HepG2 (cell line): ENCODE data around the gene LAMP1. TPM values are rescaled to one million over a fixed set of nuclear protein-coding genes. Genes with fewer than 3 reads are reported as not detected.

Experiments
- ATAC-seq: fragments of 200-7000 bp; cut with Tn5 transposase; 3 replicates; pipeline ENCODE4 v1.9.1; 2020; ENCODE audit warnings: mild to moderate bottlenecking, moderate library complexity
- BruUV-seq: library from RNA; stranded (reverse); fragments of 400-500 nt; replicated peaks from 2 replicates; lab custom pipeline; 2021; lab: Mats Ljungman, UMichigan
- CTCF ChIA-PET: fragments of 300-600 bp; formaldehyde crosslinking; extraction: SDS; loops from one replicate; lab custom pipeline; 2021; ENCODE audit warnings: low total read pairs, inconsistent platforms, low intra/inter-chr PET ratio; lab: Yijun Ruan, JAX
- POLR2A ChIA-PET: fragments of 350-600 bp; sonication (Branson Sonifier 250); formaldehyde crosslinking; loops from one replicate; lab custom pipeline; 2020; ENCODE audit warnings: antibody characterized with exemption, inconsistent platforms; lab: Yijun Ruan, JAX
- DNase-seq: peaks from one replicate; pipeline ENCODE4 v3.0.0-alpha.2; 2015; ENCODE audit warnings: low spot score
- FAIRE-seq: peaks from 3 replicates; lab custom pipeline; 2011; peaks lifted over from hg19 to GRCh38; lab: Jason Lieb, UNC
- H2AFZ ChIP-seq: one replicate; pipeline ENCODE4 v1.6.1; 2011; ENCODE audit warnings: low read length, inconsistent platforms
- H3K27ac ChIP-seq: fragments of 300-600 bp; 3 replicates; pipeline ENCODE4 v1.8.0; 2011; ENCODE audit warnings: mixed run types, mild to moderate bottlenecking, mixed read lengths, low read length, inconsistent platforms; ENCODE audit not compliant: insufficient read depth; ENCODE audit errors: extremely low read length
- H3K27me3 ChIP-seq, 2 experiments: fragments of 200-600 bp in 1 of 2; 2 replicates in 1 of 2; 3 replicates in 1 of 2; pipeline versions ENCODE4 v1.6.0 to v1.8.0; 2011; ENCODE audit warnings: low read length in 2 of 2, mild to moderate bottlenecking in 2 of 2, moderate library complexity in 2 of 2, inconsistent platforms in 1 of 2; ENCODE audit not compliant: insufficient read depth in 2 of 2, control insufficient read depth in 1 of 2
- H3K36me3 ChIP-seq, 2 experiments: fragments of 200-600 bp in 1 of 2; replicated peaks in 1 of 2; 2 replicates in 1 of 2; 3 replicates in 1 of 2; pipeline versions ENCODE4 v1.5.1 to v1.8.0; 2011; ENCODE audit warnings: low read length in 2 of 2, inconsistent platforms in 1 of 2; ENCODE audit not compliant: insufficient read depth in 2 of 2, control insufficient read depth in 1 of 2
- H3K4me1 ChIP-seq: 2 replicates; pipeline ENCODE4 v1.5.1; 2012; ENCODE audit warnings: low read length, inconsistent platforms; ENCODE audit not compliant: insufficient read depth
- H3K4me2 ChIP-seq: 2 replicates; pipeline ENCODE4 v1.6.0; 2011; ENCODE audit warnings: low read depth, low read length, inconsistent platforms
- H3K4me3 ChIP-seq, 3 experiments: fragments of 200-600 bp in 1 of 3; sonication (generic), shearing (Covaris generic) in 1 of 3; replicated peaks in 1 of 3; 2 replicates each; pipeline ENCODE4 v1.5.1; 2011 to 2016; ENCODE audit warnings: low read length in 3 of 3, inconsistent platforms in 2 of 3, low read depth in 2 of 3, mild to moderate bottlenecking in 2 of 3, control low read depth in 1 of 3, mixed read lengths in 1 of 3; ENCODE audit not compliant: insufficient read depth in 1 of 3
- H3K79me2 ChIP-seq: one replicate; pipeline ENCODE4 v1.6.1; 2011; ENCODE audit warnings: low read length, inconsistent platforms; ENCODE audit not compliant: insufficient read depth
- H3K9ac ChIP-seq: 2 replicates; pipeline ENCODE4 v1.6.0; 2011; ENCODE audit warnings: mild to moderate bottlenecking, low read depth, low read length, inconsistent platforms; ENCODE audit not compliant: insufficient read depth
- H3K9me3 ChIP-seq: 2 replicates; pipeline ENCODE4 v1.5.1; 2012; ENCODE audit warnings: mild to moderate bottlenecking, low read length
- H4K20me1 ChIP-seq: 2 replicates; pipeline ENCODE4 v1.6.0; 2011; ENCODE audit warnings: inconsistent platforms, mild to moderate bottlenecking, low read length, moderate library complexity; ENCODE audit not compliant: insufficient read depth
- BHLHE40 ChIP-seq: IDR thresholded peaks from 2 replicates; pipeline ENCODE4 v1.6.1; 2011; ENCODE audit warnings: low read length, improper control_type of control experiment
- FOXA1 ChIP-seq, 2 experiments: fragments of 450-650 bp in 1 of 2; sonication (generic) in 1 of 2; formaldehyde crosslinking in 1 of 2; IDR thresholded peaks; 2 replicates each; pipeline versions ENCODE4 v1.4.0 to v1.6.1; 2016 to 2020; ENCODE audit warnings: missing genetic modification reagents in 1 of 2
- ZUFSP ChIP-seq: sonication (generic); formaldehyde crosslinking; IDR thresholded peaks from 2 replicates; pipeline ENCODE4 v1.9.0; 2021; ENCODE audit warnings: missing genetic modification reagents, mild to moderate bottlenecking, borderline replicate concordance
- WGBS: methylation state at CpG from one replicate; pipeline ENCODE4 v1.1.6; 2017; ENCODE audit warnings: low lambda C conversion rate; 5-methylcytosine and 5-hydroxymethylcytosine counted together
- in situ Hi-C: cut with HindIII; loops from 2 replicates; pipeline ENCODE4 v1.10.0; 2017; ENCODE audit warnings: low pct_unique_long_range_greater_than_20kb; ENCODE audit not compliant: extremely low pct_ligation_motif_present
- intact Hi-C: fragments of 100-400 bp; cut with micrococcal nuclease; formaldehyde crosslinking; loops from one replicate; pipeline ENCODE4 v1.10.0; 2022; ENCODE audit not compliant: unreplicated experiment
- polyA plus RNA-seq, 8 experiments: library from polyadenylated mRNA; depleted of rRNA in 3 of 8; stranded (reverse) in 7 of 8; unstranded in 1 of 8; fragments of >200 nt; fragmentation: Illumina TruSeq in 4 of 8; extraction: Trizol in 4 of 8; gene quantifications; 2 replicates each; pipeline versions ENCODE4 v1.2.1 to v1.2.3, GENCODE V29; 2011 to 2016; ENCODE audit warnings: low read depth in 4 of 8, missing spikeins in 1 of 8, mixed read lengths in 1 of 8; ENCODE audit not compliant: insufficient read depth in 1 of 8
- total RNA-seq, 5 experiments: library from RNA; depleted of rRNA; stranded (reverse); fragments of >200 nt; fragmentation: Illumina TruSeq; extraction: Trizol; gene quantifications; 2 replicates each; pipeline ENCODE4 v1.2.3, GENCODE V29; 2016; ENCODE audit warnings: low read depth in 1 of 5
- TF ChIP-seq, protein P1 (sequence below): fragments of 450-650 bp; IDR thresholded peaks from 2 replicates; pipeline ENCODE4 v1.6.1; 2016

The LAMP1 gene
- total and polyA plus RNA-seq, 2 of the 13 experiments (the other 11 are each of a cell fraction or from before 2014, with no cell fraction given): 103 to 112 TPM

- WGBS: 61% methylated on average over 8 of the region's 8 CpGs
- no peak overlapping the region for H2AFZ ChIP-seq
- no peak for FAIRE-seq
- ChIA-PET CTCF (no interaction called here), POLR2A (no interaction called here)
- H3K79me2 ChIP-seq: no peaks in the 10 kb centered on the region
- H3K4me2 ChIP-seq: no peak overlapping the region
- BruUV-seq: no TSS peak
- intact Hi-C loops: no loop called here
- no peak for DNase-seq
- H3K27ac ChIP-seq: no peak overlapping the region
- H3K9me3 ChIP-seq: no peaks in the 10 kb centered on the region
- no peak overlapping the region for H3K4me3 ChIP-seq
- TF ChIP-seq, protein P1, sequence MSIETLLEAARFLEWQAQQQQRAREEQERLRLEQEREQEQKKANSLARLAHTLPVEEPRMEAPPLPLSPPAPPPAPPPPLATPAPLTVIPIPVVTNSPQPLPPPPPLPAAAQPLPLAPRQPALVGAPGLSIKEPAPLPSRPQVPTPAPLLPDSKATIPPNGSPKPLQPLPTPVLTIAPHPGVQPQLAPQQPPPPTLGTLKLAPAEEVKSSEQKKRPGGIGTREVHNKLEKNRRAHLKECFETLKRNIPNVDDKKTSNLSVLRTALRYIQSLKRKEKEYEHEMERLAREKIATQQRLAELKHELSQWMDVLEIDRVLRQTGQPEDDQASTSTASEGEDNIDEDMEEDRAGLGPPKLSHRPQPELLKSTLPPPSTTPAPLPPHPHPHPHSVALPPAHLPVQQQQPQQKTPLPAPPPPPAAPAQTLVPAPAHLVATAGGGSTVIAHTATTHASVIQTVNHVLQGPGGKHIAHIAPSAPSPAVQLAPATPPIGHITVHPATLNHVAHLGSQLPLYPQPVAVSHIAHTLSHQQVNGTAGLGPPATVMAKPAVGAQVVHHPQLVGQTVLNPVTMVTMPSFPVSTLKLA: 0 out of 2 replicates have a peak, but pooled peaks have one; percentile 18
- TF ChIP-seq FOXA1 (IDR thresholded peaks at IDR 0.05) (no peak), FOXA1 (CRISPR knock-in tag; IDR thresholded peaks at IDR 0.05) (no peak)
- peaks cover 10% of the 10 kb centered on the region; the same call in 1 of the 2 replicates for H3K4me1 ChIP-seq
- in situ Hi-C loops: no loop called here
- H4K20me1 ChIP-seq: no peaks in the 10 kb centered on the region
- no peaks in the 10 kb centered on the region for H3K36me3 ChIP-seq
- H3K9ac ChIP-seq: no peak overlapping the region
- H3K27me3 ChIP-seq: peaks cover 2 to 22% of the 10 kb centered on the region in 2 experiments; a peak in 4 of 5 replicates
- no peak for ATAC-seq
Observed at GRCh38 chr13:113283904-113284303, 13.1 kb upstream of the LAMP1 start.

- peaks cover 5 to 36% of the 10 kb centered on the region in 2 experiments for H3K27me3 ChIP-seq
- POLR2A ChIA-PET: no interaction called here
- no peaks in the 10 kb centered on the region for H4K20me1 ChIP-seq
- intact Hi-C loops: no loop called here
- in situ Hi-C loops: no loop called here
- no TSS peak for BruUV-seq
- CTCF ChIA-PET: no interaction called here
- DNase-seq (no peak), ATAC-seq (no peak), FAIRE-seq (no peak)
- H2AFZ ChIP-seq: no peak overlapping the region
- H3K27ac ChIP-seq: no peak overlapping the region
- TF ChIP-seq ZUFSP (CRISPR knock-in tag) (no peak), BHLHE40 (peak; percentile 71)
- H3K79me2 ChIP-seq: no peaks in the 10 kb centered on the region
- no peak overlapping the region for H3K4me3 ChIP-seq
- peaks cover 27% of the 10 kb centered on the region for H3K4me1 ChIP-seq
- H3K9ac ChIP-seq: no peak overlapping the region
- H3K9me3 ChIP-seq: no peaks in the 10 kb centered on the region
- no peaks in the 10 kb centered on the region for H3K36me3 ChIP-seq
- 1% methylated on average over 5 of the region's 5 CpGs for WGBS
- H3K4me2 ChIP-seq: no peak overlapping the region
Observed at GRCh38 chr13:113288880-113289279, 8.2 kb upstream of the LAMP1 start.
